Activated T-cell treated with anti-CD3 and anti-CD28 coated beads for 48 hours (primary cell): ENCODE data around the gene ARHGEF5.
"Not testable (repeated sequence)": the region's sequence is repeated elsewhere in the genome, so short reads cannot be mapped to it uniquely, and the experiment has no call there.

Experiments used
- DNase-seq: peaks from one replicate; pipeline ENCODE4 v3.0.0-alpha.2; 2020; ENCODE audit warnings: low read depth

The ARHGEF5 gene

DNA sequence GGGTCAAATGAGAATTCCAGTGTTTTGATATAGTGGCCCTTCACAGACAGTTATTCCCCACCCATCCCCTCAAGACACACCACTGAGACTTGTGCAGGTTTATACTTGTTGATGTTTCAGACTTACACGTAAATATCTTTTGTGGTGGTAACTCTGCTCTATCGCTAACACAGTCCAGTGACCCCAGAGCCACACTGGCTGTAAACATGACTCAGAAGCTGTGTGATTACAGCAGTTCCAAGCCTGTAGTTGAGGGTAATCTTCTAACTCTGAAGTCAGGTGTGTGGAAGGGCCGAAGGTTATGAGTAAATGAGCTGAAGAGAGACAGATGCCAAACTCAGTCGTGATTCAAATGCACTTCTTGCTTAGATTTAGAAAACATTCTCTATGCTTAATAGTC is 28.9 kb downstream of the ARHGEF5 start:
- DNase-seq = no peak

DNA sequence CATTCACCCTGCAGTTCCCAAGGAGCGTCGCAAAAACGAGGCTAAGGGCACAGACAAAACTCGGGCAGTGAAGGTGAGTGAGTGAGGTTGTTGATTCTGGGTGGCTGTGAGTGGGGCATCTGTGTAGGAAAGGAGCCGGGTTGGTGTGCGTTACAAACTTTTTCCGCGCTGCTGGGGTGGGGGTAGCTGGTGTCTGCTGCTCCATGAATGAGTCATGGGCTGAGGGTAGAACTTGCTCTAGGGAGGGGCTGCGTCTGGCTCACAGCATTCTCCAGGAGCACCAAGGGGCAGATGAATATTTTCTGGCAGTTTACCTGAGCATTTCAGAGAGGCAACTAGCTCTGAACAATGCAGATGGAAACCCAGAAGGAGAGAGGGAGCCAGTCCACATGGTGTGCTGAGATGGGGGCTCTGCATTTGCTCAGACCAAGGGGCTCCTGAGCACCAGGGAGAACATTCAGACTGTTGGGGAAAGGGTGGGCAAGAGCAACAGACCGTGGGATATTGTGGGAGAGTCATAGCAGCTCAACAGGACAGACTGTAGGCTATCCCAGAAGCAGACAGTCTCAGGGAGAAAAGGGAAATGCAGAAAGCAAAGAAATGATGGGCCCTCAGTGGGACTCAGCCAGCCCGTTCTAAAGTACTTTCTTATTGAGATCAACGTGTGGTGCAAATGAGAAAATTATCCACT is 29.5 kb downstream of the ARHGEF5 start:
- peak; percentile 44 for DNase-seq

DNA sequence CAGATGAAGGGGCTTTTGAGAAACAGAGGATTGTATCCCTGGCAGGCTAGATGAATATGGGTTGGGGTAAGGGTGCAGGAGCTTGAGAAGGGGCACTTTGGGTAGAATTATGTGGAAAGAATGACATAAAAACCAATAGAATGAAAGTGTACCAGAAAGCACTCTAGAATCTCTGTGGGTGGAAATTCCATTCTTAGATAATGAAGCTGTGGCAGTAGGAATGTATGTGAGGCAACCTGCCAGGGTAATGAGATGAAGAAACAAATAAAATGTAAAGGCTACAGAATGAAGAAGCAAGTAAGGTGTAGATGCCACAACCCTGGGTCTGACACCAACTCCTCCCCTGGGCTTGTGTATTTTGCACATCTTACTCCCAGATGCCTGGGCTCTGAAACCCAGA is 31.5 kb downstream of the ARHGEF5 start:
- DNase-seq = no peak

DNA sequence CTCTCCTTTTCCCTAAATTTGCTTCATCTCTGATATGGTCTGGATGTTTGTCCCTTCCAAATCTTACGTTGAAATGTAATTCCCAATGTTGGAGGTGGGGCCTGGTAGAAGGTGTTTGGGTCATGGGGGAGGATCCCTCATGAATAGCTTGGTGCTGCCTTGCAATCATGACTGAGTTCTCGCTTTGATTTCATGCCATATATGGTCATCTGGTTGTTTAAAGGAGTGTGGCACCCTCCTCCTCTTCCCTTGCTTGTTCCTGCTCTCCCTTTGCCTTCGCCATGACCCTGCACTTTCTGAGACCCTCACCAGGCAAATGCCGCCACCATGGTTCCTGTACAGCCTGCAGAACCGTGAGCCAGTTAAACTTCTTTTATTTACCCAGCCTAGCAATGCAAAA is 33.7 kb downstream of the ARHGEF5 start:
- DNase-seq = no peak

DNA sequence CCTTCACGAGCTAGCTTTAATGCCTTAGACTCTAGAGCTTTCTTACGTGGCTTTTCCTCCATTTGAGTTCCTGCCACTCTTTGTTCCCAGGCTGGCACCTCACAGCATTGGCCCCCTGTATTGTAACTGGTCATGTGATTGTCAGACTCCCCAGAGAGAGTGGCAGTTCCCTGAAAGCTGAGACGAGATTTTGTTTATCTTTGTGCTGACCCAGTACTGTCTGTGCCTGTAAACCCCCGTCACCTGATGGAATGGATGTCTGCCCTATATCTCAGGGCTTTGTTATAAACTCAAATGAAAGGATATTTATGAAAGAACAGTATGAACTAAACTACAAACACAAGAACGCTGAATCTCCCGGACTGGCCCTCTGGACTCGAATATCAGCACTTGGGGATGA is 35.3 kb downstream of the ARHGEF5 start:
- DNase-seq = no peak

DNA sequence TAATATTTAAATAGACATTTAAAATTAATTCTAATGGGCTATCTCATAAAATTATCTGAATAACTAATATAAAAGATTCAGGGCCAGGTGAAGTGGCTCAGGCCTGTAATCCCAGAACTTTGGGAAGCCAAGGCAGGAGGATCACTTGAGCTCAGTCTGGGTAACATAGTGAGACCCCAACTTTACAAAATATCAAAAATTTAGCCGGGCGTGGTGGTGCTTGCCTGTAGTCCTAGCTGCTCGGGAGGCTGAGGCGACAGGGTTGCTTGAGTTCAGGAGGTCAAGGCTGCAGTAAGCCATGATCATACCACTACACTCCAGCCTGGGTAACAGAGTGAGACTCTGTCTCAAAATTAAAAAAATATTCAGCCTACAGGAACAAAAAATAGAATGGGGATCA is 35.8 kb downstream of the ARHGEF5 start:
- no peak for DNase-seq

DNA sequence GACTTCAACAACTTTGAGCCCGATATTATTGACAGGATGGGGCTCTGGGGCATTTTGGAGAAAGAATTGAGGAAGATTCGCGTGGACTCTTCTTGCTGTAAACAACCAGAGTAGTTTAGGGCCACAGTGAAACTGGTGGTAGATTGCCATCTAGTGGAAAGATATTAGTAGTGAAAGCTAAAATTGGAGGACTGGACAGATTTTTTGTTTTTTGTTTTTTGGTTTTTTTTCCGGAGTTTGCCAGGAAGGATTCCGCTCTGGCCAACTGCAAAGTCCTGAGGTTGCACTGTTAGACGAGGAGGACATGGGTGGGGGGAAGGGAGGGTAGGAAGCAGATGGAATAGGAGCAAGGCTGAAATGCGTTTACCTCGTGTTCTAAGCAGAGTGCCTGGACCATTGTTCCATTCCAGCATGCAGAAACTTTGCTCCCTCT is 36.6 kb downstream of the ARHGEF5 start:
- DNase-seq = no peak

DNA sequence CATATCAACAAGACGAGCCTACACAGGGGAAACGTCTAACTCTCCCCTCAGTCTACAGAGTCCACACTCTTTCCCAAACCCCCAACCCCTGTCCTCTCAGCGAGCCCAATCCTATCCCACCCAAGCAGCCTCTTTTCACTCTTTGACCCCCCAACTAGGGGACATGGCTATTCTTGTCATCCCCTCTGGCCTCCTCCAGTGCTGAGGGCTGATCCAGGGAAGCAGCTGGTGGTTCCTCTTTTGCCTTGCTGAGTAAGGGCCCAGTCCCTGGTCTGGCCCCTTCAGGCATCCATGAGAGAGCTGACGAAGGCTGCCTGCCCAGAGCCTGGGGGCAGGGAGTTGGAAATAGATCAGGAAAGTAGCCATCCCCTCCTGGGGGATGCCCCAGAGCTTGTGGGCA is 41.9 kb downstream of the ARHGEF5 start:
- DNase-seq = no peak

DNA sequence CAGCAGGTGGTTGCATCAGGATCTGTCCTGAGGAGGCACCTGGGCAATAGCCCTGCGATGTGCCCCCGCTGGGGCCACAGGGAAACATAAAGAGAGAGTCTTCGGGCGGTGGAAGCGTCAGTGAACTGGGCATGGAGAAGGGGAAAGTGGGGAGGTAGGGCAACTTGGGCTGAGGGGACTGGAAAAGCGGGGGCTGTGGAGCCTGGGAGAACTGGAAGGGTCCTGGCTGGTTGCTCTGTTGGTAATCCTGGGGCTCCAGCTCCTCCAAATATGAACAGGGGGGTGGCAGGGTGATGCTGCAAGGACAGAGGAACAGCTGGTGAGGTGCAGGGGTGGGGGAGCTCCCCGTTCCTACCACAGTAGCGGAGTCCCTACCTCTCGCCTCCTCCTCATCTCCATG is 43.1 kb downstream of the ARHGEF5 start:
- DNase-seq = no peak

DNA sequence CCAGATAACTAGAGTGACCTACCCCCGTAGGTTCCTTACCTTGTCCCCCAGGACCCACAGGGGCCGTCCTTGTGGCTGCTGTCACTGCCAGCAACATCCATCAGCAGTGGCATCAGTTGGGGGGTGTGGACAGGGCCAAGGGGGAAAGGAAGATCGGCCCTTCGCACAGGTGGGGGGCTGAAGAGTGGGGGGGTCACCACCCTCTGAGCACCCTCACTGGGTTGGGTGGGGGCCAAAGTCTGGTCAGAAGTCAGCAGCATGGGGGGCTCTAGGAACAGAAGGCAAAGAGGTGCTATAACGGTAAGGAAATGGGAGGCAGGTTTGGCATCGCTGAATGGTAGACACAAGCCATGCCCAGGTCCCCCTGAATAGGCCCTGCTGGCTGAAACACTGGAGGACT is 43.7 kb downstream of the ARHGEF5 start:
- no peak for DNase-seq

DNA sequence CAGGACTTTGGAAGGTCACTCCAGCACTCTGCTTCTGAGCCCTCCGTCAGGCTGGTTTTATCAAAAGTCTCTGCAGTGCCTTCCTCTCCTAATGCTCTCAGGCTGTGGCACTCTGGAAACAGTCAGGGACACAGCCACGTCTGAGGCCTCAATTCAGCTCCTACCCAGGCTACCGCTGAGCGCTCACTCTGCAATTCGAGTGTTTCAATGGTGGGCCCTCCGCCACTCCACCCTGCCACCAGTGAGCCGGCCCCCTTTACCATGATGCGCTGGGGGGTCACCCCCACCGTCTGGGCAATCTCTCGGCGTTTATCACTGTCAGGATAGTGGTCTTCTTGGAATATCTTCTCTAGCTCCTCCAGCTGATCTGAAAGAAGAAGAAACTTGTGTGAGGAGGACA is 44.7 kb downstream of the ARHGEF5 start:
- DNase-seq = no peak

DNA sequence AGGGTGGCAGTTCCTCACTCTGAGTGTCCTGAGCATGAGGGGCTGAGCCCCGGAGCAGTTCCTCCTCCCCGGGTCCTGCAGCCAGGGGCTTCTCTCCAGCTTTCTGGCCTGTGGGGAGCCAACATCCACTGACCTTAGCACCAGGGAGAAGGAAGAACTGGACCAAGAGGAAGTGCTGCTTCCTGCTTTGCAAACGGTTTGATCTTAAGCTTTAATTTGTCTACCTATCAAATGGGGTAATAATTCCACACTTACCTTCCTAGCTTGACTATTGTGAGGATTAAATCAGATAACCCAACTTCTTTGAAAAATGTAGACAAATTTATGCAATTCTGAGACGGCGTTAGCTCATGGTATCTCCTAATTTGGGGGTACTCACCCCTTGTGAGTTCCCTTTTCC is 46.3 kb downstream of the ARHGEF5 start:
- no peak for DNase-seq

DNA sequence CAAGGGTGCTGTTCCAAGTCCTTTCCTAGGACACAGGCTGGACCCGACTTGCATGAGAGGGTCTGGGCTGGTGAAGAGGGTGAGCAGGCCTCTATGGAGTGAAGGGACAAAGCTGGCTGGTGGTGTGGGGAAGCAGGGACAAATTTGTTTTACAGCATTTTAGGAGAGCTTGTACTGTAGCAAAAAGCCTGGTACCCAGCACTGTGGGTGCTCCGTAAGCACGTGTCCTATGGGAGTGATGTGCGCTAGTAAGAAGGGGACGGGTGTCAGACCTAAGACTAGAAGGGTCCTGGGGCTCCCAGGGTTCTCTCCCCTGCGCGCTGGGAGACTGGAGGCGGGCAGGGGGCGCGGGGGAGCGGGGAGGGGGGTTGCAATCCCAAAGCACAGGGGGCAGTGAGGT is 47.9 kb downstream of the ARHGEF5 start:
- DNase-seq = no peak

DNA sequence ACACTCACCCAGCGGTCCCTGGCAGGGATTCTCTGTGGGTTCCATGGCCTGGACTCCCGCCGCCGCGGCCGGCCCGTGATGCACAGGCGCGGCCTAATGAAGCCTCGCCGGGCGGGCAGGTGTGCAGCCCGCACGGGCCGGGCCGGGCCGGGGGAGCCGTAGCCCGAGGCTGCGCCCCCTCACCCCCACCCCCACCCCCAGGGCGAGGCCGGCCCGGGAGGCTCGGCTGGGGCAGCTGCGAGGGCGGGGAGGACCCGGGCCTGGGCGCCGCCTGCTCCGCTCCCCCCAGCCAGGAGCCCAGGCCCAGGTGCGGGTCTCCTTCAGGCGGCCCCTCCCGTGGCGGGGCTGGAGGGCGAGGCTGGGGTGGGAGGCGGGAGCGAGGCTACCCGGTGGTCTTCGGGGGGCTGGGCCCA is 48.5 kb downstream of the ARHGEF5 start, which contains the start of gene NOBOX:
Gene NOBOX, minus strand, starts transcription at position 45 of the 413 bp plus-strand sequence.
- no peak for DNase-seq

DNA sequence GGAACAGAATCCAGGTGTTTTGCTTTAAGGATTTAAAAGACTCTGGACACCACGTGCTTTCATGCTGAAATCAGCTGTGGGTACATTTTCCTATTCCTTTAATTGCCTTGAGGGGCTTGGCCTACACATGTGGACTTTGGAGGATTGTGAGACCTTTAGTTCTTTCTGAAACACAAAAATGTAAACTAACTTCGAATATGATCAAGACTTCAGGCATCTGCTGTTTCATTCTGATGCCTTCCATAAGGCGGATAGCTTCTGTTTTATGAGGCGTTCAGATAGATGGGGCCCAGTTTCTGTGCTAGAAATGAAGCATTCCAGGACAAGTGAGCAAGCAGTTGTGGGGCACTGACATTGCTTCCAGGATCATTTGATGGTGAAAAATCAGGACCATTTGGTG is 49.7 kb downstream of the ARHGEF5 start:
- no peak for DNase-seq

DNA sequence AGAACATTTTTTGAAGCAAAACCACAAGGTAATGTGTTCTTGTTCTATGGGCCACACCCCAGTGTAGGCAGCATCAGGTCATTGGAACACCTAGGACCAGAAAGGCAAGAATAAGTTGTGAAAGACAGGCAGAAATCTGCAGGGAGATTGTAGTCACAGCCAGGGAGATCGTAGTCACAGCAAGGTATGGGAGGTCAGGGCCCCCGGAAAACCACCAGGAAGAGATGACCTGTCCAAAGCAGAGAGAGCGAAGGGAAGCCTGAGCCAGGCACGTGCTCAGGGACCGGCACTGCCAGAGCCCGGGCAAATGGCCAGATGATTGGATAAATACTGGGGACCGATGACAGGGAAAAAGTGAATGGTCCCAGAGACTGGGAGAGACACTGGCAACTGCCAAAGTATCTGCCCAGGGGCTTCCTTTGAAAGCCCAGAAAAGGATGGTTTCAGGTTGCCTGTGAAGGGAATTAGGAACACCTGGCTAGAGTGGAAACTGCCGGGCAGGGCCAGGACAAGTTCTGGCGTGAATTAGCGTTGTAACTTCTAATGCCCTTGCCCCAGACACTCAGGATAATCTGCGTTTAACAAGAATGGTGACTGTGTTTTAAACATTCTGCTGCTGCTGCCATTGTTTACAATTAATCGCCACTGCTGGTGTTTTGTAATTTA is 52.2 kb downstream of the ARHGEF5 start:
- no peak for DNase-seq

DNA sequence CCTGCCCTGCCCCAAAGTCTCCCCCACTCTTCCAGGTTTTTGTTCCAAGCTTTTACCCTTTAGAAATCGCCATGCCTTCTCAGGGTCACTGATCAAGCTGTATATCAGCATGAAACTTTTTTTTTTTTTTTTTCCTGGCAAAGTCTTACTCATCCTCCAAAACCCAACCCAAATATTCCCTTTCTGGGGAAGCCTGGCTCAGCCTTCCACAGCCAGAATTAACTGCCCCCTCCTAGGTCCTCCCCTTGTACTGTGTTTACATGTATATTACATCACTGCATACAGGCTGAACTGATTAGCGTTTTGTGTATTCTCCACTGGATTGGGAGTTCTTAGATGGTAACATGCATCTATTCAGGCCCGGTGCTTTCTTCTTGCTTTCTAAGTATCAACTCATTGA is 52.9 kb downstream of the ARHGEF5 start:
- no peak for DNase-seq

DNA sequence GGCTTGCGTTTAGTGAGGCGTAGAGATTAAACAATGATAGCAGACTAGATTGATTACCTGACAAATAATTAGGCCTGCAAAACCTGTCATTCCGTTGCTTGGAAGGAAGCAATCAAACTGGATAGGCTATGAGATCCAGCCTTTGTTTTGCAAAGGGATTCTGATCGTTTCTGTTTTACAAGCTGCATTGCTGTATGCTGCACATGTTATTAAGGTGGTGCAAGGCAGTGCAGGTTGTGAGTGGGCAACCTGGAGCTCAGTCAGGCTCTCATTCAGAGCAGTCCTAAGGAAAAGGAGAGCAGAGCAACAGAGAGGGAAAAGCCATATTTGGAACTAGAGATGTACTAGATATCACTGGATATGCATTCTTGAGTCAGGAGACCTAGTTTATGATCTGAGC is 55.2 kb downstream of the ARHGEF5 start:
- no peak for DNase-seq

DNA sequence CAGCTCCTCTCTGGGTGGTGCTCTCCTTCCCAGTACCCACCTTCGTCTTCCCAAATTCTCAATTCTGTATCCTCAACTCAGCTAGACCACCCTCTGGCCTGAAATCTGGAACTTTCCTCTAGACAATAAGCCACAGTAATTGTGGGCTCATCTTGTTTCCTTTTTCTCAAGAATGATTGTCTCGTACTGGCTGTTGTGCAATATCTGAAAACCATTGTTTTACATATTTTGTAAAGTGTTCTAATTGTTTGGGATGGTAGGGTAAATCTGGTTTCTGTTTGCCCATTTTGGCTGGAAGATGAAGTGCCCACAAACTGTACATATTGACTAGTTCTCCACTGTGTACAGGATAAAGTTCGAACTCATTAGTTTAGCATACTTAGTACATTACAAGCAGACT is 59.6 kb downstream of the ARHGEF5 start:
- no peak for DNase-seq

DNA sequence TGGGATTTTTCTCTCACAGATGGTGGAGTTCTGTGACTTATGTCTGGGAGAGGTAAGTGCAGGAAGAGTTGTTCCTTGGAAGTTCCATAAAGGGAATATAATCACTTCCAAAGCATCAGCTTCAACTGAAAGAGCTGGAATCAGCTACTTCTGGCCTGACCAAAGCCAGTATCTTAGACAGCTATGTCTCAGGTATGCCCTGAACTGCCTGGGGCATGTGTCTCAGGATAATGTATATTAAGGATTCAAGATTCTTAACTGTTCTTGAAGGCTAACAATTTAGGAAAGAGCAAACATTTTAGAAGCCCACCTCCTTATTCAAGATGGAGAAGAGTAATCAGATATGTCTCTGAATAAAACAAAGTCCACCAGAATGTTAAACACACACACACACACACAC is 60.7 kb downstream of the ARHGEF5 start:
- DNase-seq = no peak

DNA sequence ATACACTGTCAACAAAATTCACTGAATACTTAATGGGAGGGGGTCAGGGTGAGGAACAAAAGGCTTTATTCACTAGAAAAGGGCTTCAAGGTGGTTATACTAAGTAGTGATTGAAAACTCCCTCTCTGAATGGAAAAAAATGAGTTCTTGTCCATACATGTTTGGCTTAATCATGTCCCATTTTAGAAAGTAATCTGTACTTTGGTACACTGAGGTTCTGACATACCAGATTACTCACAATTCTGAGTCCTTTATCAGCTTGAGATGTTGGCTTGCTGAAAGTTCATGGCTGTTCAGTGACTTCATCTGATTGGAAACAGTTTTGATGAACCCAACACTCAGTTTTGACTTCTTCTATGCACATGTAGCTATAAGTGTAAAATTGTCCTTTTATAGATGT is 61.1 kb downstream of the ARHGEF5 start:
- DNase-seq = no peak

DNA sequence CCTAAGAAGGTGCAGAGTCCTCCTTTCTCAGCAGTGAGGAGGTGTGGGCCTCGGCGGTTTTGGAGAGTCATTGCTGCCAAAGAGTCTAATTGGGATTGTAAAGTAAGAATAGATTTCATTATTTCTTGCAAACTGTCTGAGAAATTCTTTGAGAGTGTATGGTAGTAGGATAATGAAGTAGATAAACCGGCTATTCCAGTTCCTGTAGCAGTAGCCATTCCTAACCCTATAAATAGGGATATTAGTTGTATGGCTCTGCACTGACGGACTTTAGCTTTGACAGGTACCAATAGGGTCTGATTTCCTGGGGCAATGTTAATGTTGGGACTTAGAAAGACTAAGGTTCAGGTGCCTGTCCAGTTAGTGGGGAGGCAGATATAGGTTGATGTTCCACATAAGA is 63.7 kb downstream of the ARHGEF5 start:
- not testable (repeated sequence) for DNase-seq

DNA sequence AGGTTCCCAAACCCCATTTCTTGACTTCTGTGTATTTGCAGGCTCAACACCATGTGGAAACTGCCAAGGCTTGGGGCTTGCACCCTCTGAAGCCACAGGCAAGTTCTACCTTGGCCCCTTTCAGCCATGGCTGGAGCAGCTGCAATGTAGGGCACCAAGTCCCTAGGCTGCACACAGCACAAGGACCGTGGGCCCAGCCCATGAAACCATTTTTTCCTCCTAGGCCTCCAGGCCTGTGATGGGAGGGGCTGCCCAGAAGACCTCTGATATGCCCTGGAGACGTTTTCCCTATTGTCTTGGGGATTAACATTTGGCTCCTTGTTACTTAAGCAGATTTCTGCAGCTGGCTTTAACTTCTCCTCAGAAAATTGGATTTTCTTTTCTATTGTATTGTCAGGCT is 72.3 kb downstream of the ARHGEF5 start:
- DNase-seq = not testable (repeated sequence)

DNA sequence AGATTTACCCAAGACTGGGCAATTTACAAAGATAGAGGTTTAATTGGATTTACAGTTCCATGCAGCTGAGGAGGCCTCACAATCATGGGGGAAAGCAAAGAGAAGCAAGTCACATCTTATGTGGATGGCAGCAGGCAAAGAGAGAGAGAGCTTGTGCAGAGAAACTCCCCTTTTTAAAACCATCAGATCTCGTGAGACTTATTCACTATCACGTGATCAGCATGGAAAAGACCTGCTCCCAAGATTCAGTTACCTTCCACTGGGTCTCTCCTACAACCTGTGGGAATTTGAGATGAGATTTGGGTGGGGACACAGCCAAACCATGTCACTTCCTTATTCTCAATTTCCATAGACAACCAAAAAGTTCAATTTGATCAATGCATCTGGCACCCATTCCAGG is 73.2 kb downstream of the ARHGEF5 start:
- no peak for DNase-seq
